ENCODE results near the gene SDK1.

DNA sequence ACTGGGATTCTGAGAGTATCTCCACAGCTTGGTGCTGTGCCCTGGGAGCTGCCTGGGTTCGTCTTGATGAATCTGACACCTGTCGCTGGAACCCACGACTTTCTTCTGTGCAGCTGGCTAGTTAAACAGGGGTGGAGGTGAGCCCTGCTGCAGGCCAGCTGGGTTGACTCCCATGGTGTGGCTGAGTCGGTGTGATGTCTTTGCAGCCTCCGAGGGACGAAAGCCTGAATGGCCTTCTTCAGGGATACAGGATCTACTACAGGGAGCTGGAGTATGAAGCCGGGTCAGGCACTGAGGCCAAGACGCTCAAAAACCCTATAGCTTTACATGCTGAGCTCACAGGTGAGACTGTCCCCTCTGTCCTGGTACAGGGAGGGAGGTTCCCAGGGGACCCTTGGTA lies 873.0 kb downstream of the SDK1 start:
- TF ChIP-seq, protein P1, sequence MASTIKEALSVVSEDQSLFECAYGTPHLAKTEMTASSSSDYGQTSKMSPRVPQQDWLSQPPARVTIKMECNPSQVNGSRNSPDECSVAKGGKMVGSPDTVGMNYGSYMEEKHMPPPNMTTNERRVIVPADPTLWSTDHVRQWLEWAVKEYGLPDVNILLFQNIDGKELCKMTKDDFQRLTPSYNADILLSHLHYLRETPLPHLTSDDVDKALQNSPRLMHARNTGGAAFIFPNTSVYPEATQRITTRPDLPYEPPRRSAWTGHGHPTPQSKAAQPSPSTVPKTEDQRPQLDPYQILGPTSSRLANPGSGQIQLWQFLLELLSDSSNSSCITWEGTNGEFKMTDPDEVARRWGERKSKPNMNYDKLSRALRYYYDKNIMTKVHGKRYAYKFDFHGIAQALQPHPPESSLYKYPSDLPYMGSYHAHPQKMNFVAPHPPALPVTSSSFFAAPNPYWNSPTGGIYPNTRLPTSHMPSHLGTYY (CRISPR knock-in tag; IDR thresholded peaks at IDR 0.05) = no peak
- TF ChIP-seq, protein P2, sequence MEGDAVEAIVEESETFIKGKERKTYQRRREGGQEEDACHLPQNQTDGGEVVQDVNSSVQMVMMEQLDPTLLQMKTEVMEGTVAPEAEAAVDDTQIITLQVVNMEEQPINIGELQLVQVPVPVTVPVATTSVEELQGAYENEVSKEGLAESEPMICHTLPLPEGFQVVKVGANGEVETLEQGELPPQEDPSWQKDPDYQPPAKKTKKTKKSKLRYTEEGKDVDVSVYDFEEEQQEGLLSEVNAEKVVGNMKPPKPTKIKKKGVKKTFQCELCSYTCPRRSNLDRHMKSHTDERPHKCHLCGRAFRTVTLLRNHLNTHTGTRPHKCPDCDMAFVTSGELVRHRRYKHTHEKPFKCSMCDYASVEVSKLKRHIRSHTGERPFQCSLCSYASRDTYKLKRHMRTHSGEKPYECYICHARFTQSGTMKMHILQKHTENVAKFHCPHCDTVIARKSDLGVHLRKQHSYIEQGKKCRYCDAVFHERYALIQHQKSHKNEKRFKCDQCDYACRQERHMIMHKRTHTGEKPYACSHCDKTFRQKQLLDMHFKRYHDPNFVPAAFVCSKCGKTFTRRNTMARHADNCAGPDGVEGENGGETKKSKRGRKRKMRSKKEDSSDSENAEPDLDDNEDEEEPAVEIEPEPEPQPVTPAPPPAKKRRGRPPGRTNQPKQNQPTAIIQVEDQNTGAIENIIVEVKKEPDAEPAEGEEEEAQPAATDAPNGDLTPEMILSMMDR (IDR thresholded peaks at IDR 0.05) = no peak
- TF ChIP-seq, protein P3, sequence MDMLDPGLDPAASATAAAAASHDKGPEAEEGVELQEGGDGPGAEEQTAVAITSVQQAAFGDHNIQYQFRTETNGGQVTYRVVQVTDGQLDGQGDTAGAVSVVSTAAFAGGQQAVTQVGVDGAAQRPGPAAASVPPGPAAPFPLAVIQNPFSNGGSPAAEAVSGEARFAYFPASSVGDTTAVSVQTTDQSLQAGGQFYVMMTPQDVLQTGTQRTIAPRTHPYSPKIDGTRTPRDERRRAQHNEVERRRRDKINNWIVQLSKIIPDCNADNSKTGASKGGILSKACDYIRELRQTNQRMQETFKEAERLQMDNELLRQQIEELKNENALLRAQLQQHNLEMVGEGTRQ (CRISPR knock-in tag; IDR thresholded peaks at IDR 0.05) = no peak
- TF ChIP-seq FOXK1 (CRISPR knock-in tag; IDR thresholded peaks at IDR 0.05) = no peak
- no peak for TF ChIP-seq ZNF219 (CRISPR knock-in tag; IDR thresholded peaks at IDR 0.05; ENCODE audit: borderline replicate concordance)
- no peak for TF ChIP-seq ELF4 (CRISPR knock-in tag; IDR thresholded peaks at IDR 0.05; ENCODE audit: low read depth)

Data from WTC11 (cell line).